GM12801 (cell line): ENCODE data around the gene PPIL4.

ENCODE experiments used
- TF ChIP-seq, protein P1 (sequence below): IDR thresholded peaks from one replicate; pipeline ENCODE4 v1.5.1; 2011; ENCODE audit warnings: control low read depth; ENCODE audit not compliant: insufficient read length; ENCODE audit errors: extremely low read depth

PPIL4 gene

DNA sequence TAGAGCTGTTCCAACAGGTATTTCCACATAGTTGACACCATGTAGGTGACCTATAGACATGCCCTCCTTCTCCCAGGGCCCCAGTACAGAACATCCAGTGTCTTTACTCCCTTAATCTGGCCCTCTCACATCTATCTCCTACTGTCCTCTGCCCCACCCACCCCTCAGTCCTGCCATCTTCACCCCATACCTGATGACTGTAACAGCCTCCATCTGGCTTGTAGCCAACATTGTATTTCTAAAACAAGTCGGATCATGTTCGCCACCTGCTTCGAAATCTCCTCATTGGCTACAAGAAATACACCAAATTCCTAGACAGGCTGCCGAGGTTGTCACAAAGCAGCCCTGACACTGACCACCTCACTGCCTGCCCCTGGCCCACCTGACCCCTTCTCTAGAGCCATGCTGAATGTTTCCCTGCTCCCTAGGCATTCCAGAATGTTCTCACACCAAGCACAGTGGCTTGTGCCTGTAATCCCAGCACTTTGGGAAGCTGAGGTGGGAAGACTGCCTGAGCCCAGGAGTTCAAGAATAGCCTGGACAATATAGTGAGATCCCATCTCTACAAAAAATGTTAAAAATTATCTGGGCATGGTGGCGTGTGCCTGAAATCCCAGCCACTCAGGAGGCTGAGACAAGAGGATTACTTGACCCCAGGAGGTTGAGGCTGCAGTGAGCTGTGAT is 67.1 kb downstream of the PPIL4 start:
- TF ChIP-seq, protein P1, sequence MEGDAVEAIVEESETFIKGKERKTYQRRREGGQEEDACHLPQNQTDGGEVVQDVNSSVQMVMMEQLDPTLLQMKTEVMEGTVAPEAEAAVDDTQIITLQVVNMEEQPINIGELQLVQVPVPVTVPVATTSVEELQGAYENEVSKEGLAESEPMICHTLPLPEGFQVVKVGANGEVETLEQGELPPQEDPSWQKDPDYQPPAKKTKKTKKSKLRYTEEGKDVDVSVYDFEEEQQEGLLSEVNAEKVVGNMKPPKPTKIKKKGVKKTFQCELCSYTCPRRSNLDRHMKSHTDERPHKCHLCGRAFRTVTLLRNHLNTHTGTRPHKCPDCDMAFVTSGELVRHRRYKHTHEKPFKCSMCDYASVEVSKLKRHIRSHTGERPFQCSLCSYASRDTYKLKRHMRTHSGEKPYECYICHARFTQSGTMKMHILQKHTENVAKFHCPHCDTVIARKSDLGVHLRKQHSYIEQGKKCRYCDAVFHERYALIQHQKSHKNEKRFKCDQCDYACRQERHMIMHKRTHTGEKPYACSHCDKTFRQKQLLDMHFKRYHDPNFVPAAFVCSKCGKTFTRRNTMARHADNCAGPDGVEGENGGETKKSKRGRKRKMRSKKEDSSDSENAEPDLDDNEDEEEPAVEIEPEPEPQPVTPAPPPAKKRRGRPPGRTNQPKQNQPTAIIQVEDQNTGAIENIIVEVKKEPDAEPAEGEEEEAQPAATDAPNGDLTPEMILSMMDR = no peak

DNA sequence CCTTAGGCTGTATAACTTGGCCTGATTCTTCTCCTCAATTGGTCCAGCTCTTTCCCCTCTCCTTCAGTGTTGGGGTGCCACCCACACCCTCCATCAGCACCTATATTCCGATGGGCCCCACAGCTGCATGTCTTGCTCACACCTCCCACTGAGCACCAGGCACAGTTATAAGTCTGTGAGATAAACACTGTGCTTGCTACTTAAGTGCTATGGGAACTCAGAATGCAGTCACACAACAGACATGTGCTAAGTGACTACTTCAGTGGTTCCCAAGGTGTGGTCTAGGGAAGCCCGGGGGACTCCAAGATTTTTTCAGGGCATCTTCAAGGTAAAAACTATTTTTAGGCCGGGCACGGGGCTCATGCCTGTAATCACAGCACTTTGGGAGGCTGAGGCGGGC is 68.3 kb downstream of the PPIL4 start:
- TF ChIP-seq, protein P1 = no peak

DNA sequence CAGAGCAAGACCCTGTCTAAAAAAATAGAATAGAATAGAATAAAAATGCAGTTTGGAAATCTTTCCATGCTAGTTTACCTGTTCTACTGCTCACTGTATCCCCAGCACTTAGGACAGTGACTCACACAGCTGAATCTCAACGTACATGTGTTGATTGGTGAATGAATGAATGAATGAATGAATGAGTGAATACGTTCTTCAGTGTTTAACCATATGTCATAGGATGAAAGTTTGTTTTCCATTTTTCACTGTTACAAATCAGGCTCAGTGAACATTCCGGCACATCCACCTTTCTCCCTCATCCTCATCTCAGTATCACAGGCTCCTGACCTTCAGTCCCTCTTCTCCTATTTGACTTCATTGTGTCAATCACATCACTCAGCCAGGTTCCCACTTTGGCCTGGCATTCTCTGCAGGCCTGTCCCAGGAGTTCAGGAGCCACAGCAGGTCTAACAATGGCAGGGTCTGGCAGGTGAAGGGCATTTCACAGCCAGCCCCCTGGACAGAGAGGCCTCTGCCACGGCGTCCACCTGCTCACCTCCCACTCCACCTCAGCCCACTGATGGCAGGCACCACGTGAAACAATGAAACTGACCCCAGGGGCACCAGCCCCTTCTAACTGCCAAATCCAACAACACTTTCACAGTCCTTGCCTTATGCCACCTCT is 68.9 kb downstream of the PPIL4 start:
- TF ChIP-seq, protein P1 = no peak

GRCh38 chr6:149474108-149474935 is 71.5 kb downstream of the PPIL4 start:
- TF ChIP-seq, protein P1 = no peak

DNA sequence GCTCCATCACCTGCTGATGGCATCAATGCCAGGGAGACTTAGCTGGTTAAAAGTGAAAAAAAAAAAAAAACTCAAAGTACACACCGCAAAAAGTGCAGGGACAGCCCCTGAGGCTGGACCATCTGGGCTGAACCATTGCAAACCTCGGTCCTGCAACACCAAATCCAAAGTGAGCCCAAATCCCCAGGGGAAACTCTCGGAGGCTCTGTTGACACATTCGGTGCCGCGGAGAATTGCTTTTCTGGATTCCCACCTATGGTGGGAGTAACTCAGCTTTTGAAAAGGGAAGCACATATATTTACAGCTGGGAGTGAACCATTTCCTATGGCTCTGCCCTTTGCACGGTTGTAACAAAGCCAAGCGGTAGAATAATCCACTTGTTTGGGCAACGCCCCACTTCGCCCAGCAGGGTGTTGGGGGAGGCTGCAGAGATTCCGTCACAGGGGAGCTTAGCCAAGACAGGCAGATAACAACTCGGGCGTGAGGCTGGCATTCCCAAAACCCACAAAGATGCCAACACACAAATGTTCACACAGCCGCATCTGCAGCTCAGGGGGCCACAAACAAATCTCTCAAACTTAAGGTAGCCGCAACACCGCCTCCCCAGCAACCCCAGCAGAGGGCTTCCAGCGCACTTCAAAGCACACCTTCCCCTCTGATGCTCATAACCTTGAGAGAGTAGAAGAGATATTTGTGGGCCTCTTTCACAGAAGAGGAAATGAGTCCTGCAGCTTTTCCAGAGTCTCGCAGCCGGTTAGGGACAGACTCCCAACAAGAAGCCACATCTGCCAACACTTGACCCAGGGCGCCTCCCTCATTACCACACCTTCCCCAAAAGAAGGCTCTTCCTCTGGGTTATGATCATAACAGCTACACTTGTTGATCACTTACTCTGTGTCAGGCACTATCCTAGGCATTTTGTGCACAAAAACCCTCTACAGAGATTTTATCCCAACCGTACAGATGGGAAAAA is 72.5 kb downstream of the PPIL4 start:
- TF ChIP-seq, protein P1 = no peak

GRCh38 chr6:149472241-149472640 is 73.6 kb downstream of the PPIL4 start:
- TF ChIP-seq, protein P1 = no peak
